Measurements from ENCODE around the gene EDA.

Gene EDA

GRCh38 chrX:70044541-70045245 is 428.8 kb downstream of the EDA start:
- no peaks in the 10 kb centered on the region for H3K79me2 ChIP-seq (ENCODE audit: low read length)
- no peaks in the 10 kb centered on the region for H3K9me2 ChIP-seq (replicated peaks; ENCODE audit: insufficient read depth, low read length)
- H3K4me2 ChIP-seq (ENCODE audit: low read depth, low read length), result no peak overlapping the region
- no peaks in the 10 kb centered on the region for H3F3A ChIP-seq (ENCODE audit: insufficient read depth, low read length)
- no peak overlapping the region for H3K9ac ChIP-seq (ENCODE audit: low read length)
- H3K27me3 ChIP-seq (replicated peaks; ENCODE audit: insufficient read depth, low read length), result no peaks in the 10 kb centered on the region
- no peak overlapping the region for H3K27ac ChIP-seq (ENCODE audit: low read length)
- no peaks in the 10 kb centered on the region for H3K9me3 ChIP-seq (replicated peaks; ENCODE audit: insufficient read depth, low read length)
- H2AFZ ChIP-seq (ENCODE audit: low read length), result no peak overlapping the region
- no peaks in the 10 kb centered on the region for H3K36me3 ChIP-seq (replicated peaks; ENCODE audit: insufficient read depth, low read length)
- H4K20me1 ChIP-seq (ENCODE audit: insufficient read depth, low read length), result no peaks in the 10 kb centered on the region
- DNase-seq, result no peak
- no peak for TF ChIP-seq EZH2 (optimal IDR thresholded peaks at IDR 0.05; ENCODE audit: low read depth, low read length)
- no peak for TF ChIP-seq CTCF (IDR thresholded peaks at IDR 0.05; ENCODE audit: low read length)
- no peak for TF ChIP-seq EZH2phosphoT487 (IDR thresholded peaks at IDR 0.05; ENCODE audit: low read length)
- H3K4me3 ChIP-seq (ENCODE audit: low read length), result no peak overlapping the region
- H3K4me1 ChIP-seq (ENCODE audit: low read length), result no peaks in the 10 kb centered on the region

GRCh38 chrX:70046978-70047377 is 431.1 kb downstream of the EDA start:
- H3K36me3 ChIP-seq (replicated peaks; ENCODE audit: insufficient read depth, low read length), result no peaks in the 10 kb centered on the region
- no peaks in the 10 kb centered on the region for H3K9me2 ChIP-seq (replicated peaks; ENCODE audit: insufficient read depth, low read length)
- no peaks in the 10 kb centered on the region for H3F3A ChIP-seq (ENCODE audit: insufficient read depth, low read length)
- no peak overlapping the region for H2AFZ ChIP-seq (ENCODE audit: low read length)
- no peak for DNase-seq
- no peaks in the 10 kb centered on the region for H3K4me1 ChIP-seq (ENCODE audit: low read length)
- H3K4me2 ChIP-seq (ENCODE audit: low read depth, low read length), result no peak overlapping the region
- H4K20me1 ChIP-seq (ENCODE audit: insufficient read depth, low read length), result no peaks in the 10 kb centered on the region
- H3K4me3 ChIP-seq (ENCODE audit: low read length), result no peak overlapping the region
- no peaks in the 10 kb centered on the region for H3K9me3 ChIP-seq (replicated peaks; ENCODE audit: insufficient read depth, low read length)
- no peak overlapping the region for H3K27ac ChIP-seq (ENCODE audit: low read length)
- H3K27me3 ChIP-seq (replicated peaks; ENCODE audit: insufficient read depth, low read length), result no peaks in the 10 kb centered on the region
- no peaks in the 10 kb centered on the region for H3K79me2 ChIP-seq (ENCODE audit: low read length)
- H3K9ac ChIP-seq (ENCODE audit: low read length), result no peak overlapping the region
- TF ChIP-seq CTCF (IDR thresholded peaks at IDR 0.05; ENCODE audit: low read length) (no peak), EZH2phosphoT487 (IDR thresholded peaks at IDR 0.05; ENCODE audit: low read length) (no peak), EZH2 (optimal IDR thresholded peaks at IDR 0.05; ENCODE audit: low read depth, low read length) (no peak)

- no peak overlapping the region for H3K4me2 ChIP-seq (ENCODE audit: low read depth, low read length)
- H4K20me1 ChIP-seq (ENCODE audit: insufficient read depth, low read length), result no peaks in the 10 kb centered on the region
- H3K9me3 ChIP-seq (replicated peaks; ENCODE audit: insufficient read depth, low read length), result no peaks in the 10 kb centered on the region
- H3K4me3 ChIP-seq (ENCODE audit: low read length), result no peak overlapping the region
- no peaks in the 10 kb centered on the region for H3K27me3 ChIP-seq (replicated peaks; ENCODE audit: insufficient read depth, low read length)
- no peaks in the 10 kb centered on the region for H3K36me3 ChIP-seq (replicated peaks; ENCODE audit: insufficient read depth, low read length)
- no peak for DNase-seq
- no peaks in the 10 kb centered on the region for H3K79me2 ChIP-seq (ENCODE audit: low read length)
- no peak overlapping the region for H2AFZ ChIP-seq (ENCODE audit: low read length)
- no peak overlapping the region for H3K27ac ChIP-seq (ENCODE audit: low read length)
- H3K9me2 ChIP-seq (replicated peaks; ENCODE audit: insufficient read depth, low read length), result no peaks in the 10 kb centered on the region
- no peaks in the 10 kb centered on the region for H3K4me1 ChIP-seq (ENCODE audit: low read length)
- no peak overlapping the region for H3K9ac ChIP-seq (ENCODE audit: low read length)
- TF ChIP-seq EZH2 (optimal IDR thresholded peaks at IDR 0.05; ENCODE audit: low read depth, low read length) (no peak), EZH2phosphoT487 (IDR thresholded peaks at IDR 0.05; ENCODE audit: low read length) (no peak), CTCF (IDR thresholded peaks at IDR 0.05; ENCODE audit: low read length) (no peak)
- no peaks in the 10 kb centered on the region for H3F3A ChIP-seq (ENCODE audit: insufficient read depth, low read length)
Measured at GRCh38 chrX:70049406-70049805, 433.5 kb downstream of the EDA start.
